ENCODE results near the gene ANKRD13C.

Gene ANKRD13C

DNA sequence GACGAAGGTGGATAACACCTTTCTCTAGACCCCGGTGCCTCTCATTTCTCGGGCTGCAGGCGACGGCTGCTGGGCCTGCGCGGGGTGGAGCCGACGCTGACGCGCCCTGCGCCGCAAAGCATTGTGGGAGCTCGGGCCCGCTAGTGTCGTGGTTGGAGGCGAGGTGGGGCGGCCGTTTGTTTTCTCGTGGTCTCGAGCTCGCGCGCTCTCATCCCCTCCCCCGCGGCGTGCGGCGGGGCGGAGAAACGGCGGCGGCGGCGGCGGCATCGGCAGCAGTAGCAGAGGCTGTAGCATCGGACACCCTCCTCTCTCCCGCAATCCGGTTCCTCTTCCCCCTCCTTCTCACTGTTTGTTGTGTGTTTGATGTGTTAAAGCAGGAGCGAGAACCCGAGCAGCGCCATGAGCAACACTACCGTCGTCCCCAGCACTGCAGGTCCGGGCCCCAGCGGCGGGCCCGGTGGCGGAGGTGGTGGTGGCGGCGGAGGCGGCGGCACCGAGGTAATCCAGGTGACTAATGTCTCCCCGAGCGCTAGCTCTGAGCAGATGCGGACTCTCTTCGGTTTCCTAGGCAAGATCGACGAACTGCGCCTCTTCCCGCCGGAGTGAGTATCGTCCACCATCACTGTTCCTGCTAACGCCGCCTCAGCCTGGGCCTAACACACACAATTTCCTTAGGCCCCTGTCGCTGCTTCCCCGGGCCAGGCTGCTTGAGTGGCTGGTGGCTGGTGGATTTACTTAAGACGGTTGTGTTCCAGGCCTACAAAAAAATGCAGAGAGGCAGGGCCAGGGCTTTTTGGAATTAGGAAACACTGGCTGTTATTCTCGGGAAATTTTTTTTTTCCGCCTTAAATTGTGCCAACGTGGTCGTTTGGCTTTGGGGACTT lies 133.0 kb downstream of the ANKRD13C start, which contains the start of gene SRSF11:
SRSF11 (plus strand) TSS at position 143 of the 884 bp plus-strand sequence; CDS start at position 400, 257 bp downstream.
- peak; percentile 91 to 95 for DNase-seq (ENCODE audit: extremely low read depth in 1 of 2, low read depth in 1 of 2)

DNA sequence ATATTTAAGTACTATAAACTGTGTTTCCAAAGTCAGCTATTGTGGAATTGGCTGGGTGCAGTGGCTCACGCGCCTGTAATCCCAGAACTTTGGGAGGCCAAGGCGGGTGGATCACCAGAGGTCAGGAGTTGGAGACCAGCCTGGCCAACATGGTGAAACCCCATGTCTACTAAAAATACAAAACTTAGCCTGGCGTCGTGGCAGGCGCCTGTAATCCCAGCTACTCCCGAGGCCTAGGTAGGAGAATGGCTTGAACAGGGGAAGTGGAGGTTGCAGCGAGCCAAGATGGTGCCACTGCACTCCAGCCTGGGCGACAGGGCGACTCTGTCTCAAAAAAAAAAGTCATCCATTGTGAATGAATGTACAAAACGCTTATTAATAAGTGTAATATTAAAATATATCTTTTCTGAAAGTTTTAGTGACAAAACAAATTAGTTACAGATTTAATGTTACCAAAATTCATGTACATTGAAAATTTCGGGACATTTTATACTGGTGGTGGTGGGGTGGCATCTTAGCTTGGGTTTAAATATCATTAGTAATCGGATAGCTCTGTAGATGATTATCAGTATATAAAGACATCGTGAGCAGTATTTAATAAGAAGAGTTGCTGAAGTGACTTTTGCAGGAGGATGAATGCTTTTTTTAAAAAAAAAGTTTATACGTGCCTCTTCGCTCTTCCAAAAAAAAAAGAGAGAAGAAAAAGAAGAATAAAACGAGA lies 133.8 kb downstream of the ANKRD13C start:
- DNase-seq (ENCODE audit: extremely low read depth in 1 of 2, low read depth in 1 of 2): no peak

DNA sequence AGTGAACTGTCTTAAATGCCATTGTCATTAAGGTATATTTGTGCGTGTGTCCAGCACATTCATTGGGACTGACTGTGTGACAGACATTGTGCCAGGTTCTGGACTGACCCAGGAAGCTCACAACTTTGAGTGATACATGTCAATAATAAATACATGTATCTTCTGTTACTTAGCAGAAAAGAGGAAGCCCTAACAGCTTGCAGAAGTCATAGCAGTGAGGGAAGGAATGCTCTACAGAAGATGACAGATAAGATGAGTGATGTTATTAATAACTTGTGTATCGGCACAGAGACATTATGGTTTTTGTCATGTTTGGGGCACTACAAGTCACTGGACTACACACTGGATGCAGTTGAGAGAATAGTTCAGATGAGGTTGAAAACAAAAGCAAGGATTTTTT lies 134.5 kb downstream of the ANKRD13C start:
- DNase-seq (ENCODE audit: extremely low read depth in 1 of 2, low read depth in 1 of 2): no peak

DNA sequence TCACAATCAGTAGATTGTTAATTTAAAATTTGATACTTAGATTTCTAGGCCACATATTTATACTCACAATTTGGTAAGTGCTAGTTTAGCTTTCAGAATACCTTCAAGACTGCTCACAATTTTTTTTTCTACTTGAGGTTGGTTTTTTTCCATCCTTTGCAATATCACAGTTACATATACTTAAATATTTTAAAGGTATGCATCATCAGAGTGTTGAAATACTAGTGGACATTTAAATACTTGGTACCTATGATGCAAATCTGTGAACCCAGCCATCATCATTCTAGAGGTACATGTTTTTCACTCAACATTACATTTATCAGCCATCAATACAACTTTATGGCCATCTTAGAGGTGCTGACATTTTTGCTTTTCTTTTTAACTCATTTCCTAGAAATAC lies 143.0 kb downstream of the ANKRD13C start:
- no peak for DNase-seq (ENCODE audit: extremely low read depth in 1 of 2, low read depth in 1 of 2)

DNA sequence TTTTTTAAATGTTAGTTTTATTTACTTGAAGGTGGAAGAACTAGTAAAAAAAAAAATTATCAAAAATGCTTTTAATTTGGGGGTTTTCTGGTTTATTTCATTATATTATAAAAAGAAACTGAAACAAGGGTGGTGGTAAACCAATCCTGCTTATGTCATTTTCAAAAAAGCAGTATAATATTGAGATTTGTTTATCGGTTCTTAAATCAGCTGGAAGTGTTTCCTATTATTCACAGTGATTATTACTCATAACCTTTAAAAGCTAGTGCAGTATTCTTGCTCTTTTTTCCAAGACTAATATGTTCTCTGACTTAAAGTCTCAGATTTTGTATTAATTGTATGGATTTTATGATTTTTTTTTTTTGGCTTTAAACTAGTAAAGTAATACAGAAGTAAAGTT lies 143.7 kb downstream of the ANKRD13C start:
- DNase-seq (ENCODE audit: extremely low read depth in 1 of 2, low read depth in 1 of 2): no peak
